Esophagus squamous epithelium (tissue), 4 donors: Measurements from ENCODE around the gene PTPN18.

Source experiments
- POLR2A ChIP-seq, 4 donors: fragments of 450-650 bp; IDR thresholded peaks; one replicate each; pipeline ENCODE4 v1.6.1; 2017; ENCODE audit warnings: antibody characterized with exemption in 4 of 4, mild to moderate bottlenecking in 4 of 4, moderate library complexity in 3 of 4
- TF ChIP-seq, protein P1 (sequence below), 6 experiments: fragments of 450-650 bp in 4 of 6; fragments of 200-600 bp in 2 of 6; sonication (generic) in 2 of 6; IDR thresholded peaks; one replicate each; pipeline ENCODE4 v1.5.1; 2016 to 2019; ENCODE audit warnings: antibody characterized with exemption in 6 of 6, mild to moderate bottlenecking in 4 of 6, moderate library complexity in 4 of 6

DNA sequence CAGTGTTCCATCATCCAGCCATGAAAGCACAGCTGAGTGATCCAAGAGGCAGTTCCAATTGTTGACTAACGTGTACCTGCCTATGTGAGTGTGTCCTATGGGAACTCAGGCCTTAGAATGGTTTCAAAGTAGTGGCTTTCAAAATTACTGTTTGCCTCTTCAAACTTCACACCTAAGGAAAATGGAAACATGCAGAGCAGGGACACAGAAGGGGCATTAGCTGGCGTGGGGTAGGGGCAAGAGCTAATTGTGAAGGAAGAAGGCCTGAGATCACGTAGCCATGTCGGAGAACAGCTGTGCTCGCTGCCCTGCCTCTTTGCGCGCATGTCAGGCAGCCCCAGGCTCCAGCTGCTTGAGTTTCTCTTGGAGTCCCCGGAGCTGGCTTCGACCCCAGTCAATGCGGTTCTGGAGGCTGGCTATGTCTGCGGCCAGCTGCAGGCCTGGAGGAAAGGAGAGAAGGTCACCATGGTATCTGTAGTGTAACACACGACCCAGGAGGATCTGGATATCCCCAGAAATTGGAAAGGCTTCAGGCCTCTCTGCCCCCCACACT is 17.0 kb upstream of the PTPN18 start:
- TF ChIP-seq, protein P1, sequence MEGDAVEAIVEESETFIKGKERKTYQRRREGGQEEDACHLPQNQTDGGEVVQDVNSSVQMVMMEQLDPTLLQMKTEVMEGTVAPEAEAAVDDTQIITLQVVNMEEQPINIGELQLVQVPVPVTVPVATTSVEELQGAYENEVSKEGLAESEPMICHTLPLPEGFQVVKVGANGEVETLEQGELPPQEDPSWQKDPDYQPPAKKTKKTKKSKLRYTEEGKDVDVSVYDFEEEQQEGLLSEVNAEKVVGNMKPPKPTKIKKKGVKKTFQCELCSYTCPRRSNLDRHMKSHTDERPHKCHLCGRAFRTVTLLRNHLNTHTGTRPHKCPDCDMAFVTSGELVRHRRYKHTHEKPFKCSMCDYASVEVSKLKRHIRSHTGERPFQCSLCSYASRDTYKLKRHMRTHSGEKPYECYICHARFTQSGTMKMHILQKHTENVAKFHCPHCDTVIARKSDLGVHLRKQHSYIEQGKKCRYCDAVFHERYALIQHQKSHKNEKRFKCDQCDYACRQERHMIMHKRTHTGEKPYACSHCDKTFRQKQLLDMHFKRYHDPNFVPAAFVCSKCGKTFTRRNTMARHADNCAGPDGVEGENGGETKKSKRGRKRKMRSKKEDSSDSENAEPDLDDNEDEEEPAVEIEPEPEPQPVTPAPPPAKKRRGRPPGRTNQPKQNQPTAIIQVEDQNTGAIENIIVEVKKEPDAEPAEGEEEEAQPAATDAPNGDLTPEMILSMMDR (IDR thresholded peaks at IDR 0.05): no peak
- no peak for TF ChIP-seq POLR2A (IDR thresholded peaks at IDR 0.05)
